Measurements from ENCODE around the gene KMT2C. TPM values are rescaled to one million over a fixed set of nuclear protein-coding genes. Genes with fewer than 3 reads are reported as not detected.

Gene KMT2C
- total and polyA plus RNA-seq, 2 of the 13 experiments (the other 11 are each of a cell fraction or from before 2014, with no cell fraction given): 7.1 to 14.4 TPM

GRCh38 chr7:152464312-152465118, 28.7 kb upstream of the KMT2C start (continued):
- TF ChIP-seq ZNF18 (CRISPR knock-in tag; IDR thresholded peaks at IDR 0.05; ENCODE audit: insufficient replicate concordance) (no peak), NR2F2 (IDR thresholded peaks at IDR 0.05; ENCODE audit: borderline replicate concordance, low read depth) (no peak), ZNF563 (CRISPR knock-in tag; IDR thresholded peaks at IDR 0.05) (peak; percentile 84; the same call in 1 of the 2 replicates), ZNF274 (CRISPR knock-in tag; IDR thresholded peaks at IDR 0.05) (no peak), ZNF124 (CRISPR knock-in tag; IDR thresholded peaks at IDR 0.05) (no peak), NCOA5 (CRISPR knock-in tag; IDR thresholded peaks at IDR 0.05) (no peak), ATF1 (CRISPR knock-in tag; IDR thresholded peaks at IDR 0.05) (no peak), PPARG (CRISPR knock-in tag; conservative IDR thresholded peaks at IDR 0.05) (no peak), ZBTB46 (CRISPR knock-in tag; IDR thresholded peaks at IDR 0.05; ENCODE audit: borderline replicate concordance) (no peak), ZNF7 (CRISPR knock-in tag; IDR thresholded peaks at IDR 0.05) (no peak), ZBTB8A (CRISPR knock-in tag; IDR thresholded peaks at IDR 0.05; ENCODE audit: borderline replicate concordance, low read depth) (no peak), ZFP82 (CRISPR knock-in tag; IDR thresholded peaks at IDR 0.05; ENCODE audit: borderline replicate concordance) (peak; percentile 83), CENPT (CRISPR knock-in tag; IDR thresholded peaks at IDR 0.05; ENCODE audit: low read depth) (no peak), ZBTB10 (CRISPR knock-in tag; IDR thresholded peaks at IDR 0.05; ENCODE audit: borderline replicate concordance) (no peak), ZXDC (CRISPR knock-in tag; IDR thresholded peaks at IDR 0.05) (0 out of 2 replicates have a peak, but pooled peaks have one; percentile 54), ZMYM4 (CRISPR knock-in tag; IDR thresholded peaks at IDR 0.05) (peak; percentile 57; the same call in 1 of the 2 replicates), ZNF331 (CRISPR knock-in tag; IDR thresholded peaks at IDR 0.05) (no peak), RAD51 (IDR thresholded peaks at IDR 0.05; ENCODE audit: borderline replicate concordance) (no peak), ZNF678 (CRISPR knock-in tag; IDR thresholded peaks at IDR 0.05) (no peak), HOXA9 (CRISPR knock-in tag; IDR thresholded peaks at IDR 0.05; ENCODE audit: borderline replicate concordance) (no peak), ZNF468 (CRISPR knock-in tag; IDR thresholded peaks at IDR 0.05) (no peak)
